ENCODE measurements around the gene PCED1A.

PCED1A gene

GRCh38 chr20:2846698-2847097 lies 6.2 kb upstream of the PCED1A start:
- H3K79me2 ChIP-seq, result peaks cover 6% of the 10 kb centered on the region
- H3K9me3 ChIP-seq (ENCODE audit: control insufficient read depth, low read length), result no peaks in the 10 kb centered on the region
- no peak overlapping the region for H3K4me3 ChIP-seq (ENCODE audit: low read depth, low read length)
- H3K4me2 ChIP-seq (ENCODE audit: low read length), result no peak overlapping the region
- no peak overlapping the region for H3K27ac ChIP-seq
- TF ChIP-seq CTCF (IDR thresholded peaks at IDR 0.05), result no peak
- no peak overlapping the region for H3K9ac ChIP-seq
- no peaks in the 10 kb centered on the region for H3K4me1 ChIP-seq
- H3K36me3 ChIP-seq (ENCODE audit: control insufficient read depth, insufficient read depth, low read length), result no peaks in the 10 kb centered on the region
- no peak overlapping the region for H2AFZ ChIP-seq
- no peaks in the 10 kb centered on the region for H3K27me3 ChIP-seq (ENCODE audit: control insufficient read depth, insufficient read depth, low read length)

- H3K79me2 ChIP-seq, result peaks cover 6% of the 10 kb centered on the region
Measured at GRCh38 chr20:2845607-2846006, 5.2 kb upstream of the PCED1A start.

GRCh38 chr20:2840967-2841531 lies 594 bp upstream of the PCED1A start:
- Histone ChIP-seq H3K27ac (peak overlapping the region; percentile 88), H3K4me1 (peaks cover 5% of the 10 kb centered on the region), H3K9ac (peak overlapping the region; percentile 64), H3K27me3 (ENCODE audit: control insufficient read depth, insufficient read depth, low read length) (no peaks in the 10 kb centered on the region), H3K79me2 (peaks cover 6% of the 10 kb centered on the region), H3K4me3 (ENCODE audit: low read depth, low read length) (peak overlapping the region; percentile 64), H2AFZ (peak overlapping the region; percentile 100), H3K9me3 (ENCODE audit: control insufficient read depth, low read length) (no peaks in the 10 kb centered on the region), H3K36me3 (ENCODE audit: control insufficient read depth, insufficient read depth, low read length) (no peaks in the 10 kb centered on the region), H3K4me2 (ENCODE audit: low read length) (peak overlapping the region; percentile 99)
- TF ChIP-seq CTCF (IDR thresholded peaks at IDR 0.05), result no peak

More at GRCh38 chr20:2845607-2846006, 5.2 kb upstream of the PCED1A start:
- Histone ChIP-seq H3K27me3 (ENCODE audit: control insufficient read depth, insufficient read depth, low read length) (no peaks in the 10 kb centered on the region), H3K4me2 (ENCODE audit: low read length) (no peak overlapping the region), H3K4me3 (ENCODE audit: low read depth, low read length) (no peak overlapping the region), H3K36me3 (ENCODE audit: control insufficient read depth, insufficient read depth, low read length) (no peaks in the 10 kb centered on the region), H3K27ac (no peak overlapping the region), H2AFZ (no peak overlapping the region), H3K9me3 (ENCODE audit: control insufficient read depth, low read length) (no peaks in the 10 kb centered on the region), H3K4me1 (peaks cover 3% of the 10 kb centered on the region), H3K9ac (no peak overlapping the region)
- TF ChIP-seq CTCF (IDR thresholded peaks at IDR 0.05), result no peak

- Histone ChIP-seq H3K4me3 (ENCODE audit: low read depth, low read length) (peak overlapping the region; percentile 85), H2AFZ (peak overlapping the region; percentile 100), H3K9ac (no peak overlapping the region), H3K27ac (peak overlapping the region; percentile 88), H3K4me2 (ENCODE audit: low read length) (peak overlapping the region; percentile 99), H3K9me3 (ENCODE audit: control insufficient read depth, low read length) (no peaks in the 10 kb centered on the region), H3K36me3 (ENCODE audit: control insufficient read depth, insufficient read depth, low read length) (no peaks in the 10 kb centered on the region), H3K27me3 (ENCODE audit: control insufficient read depth, insufficient read depth, low read length) (no peaks in the 10 kb centered on the region), H3K4me1 (peaks cover 5% of the 10 kb centered on the region), H3K79me2 (peaks cover 6% of the 10 kb centered on the region)
- no peak for TF ChIP-seq CTCF (IDR thresholded peaks at IDR 0.05)
Measured at GRCh38 chr20:2839732-2840137, 720 bp downstream of the PCED1A start.
